ENCODE data around the gene IRX4. TPM values are rescaled to one million over a fixed set of nuclear protein-coding genes. Genes with fewer than 3 reads are reported as not detected.
"Not testable (repeated sequence)": the region's sequence is repeated elsewhere in the genome, so short reads cannot be mapped to it uniquely, and the experiment has no call there.

IRX4 gene
- total RNA-seq, 1 donor from 2014 or later: 19.6 TPM

- intact Hi-C loops (cut with micrococcal nuclease): no loop called here
- no peak for ATAC-seq
Observed at GRCh38 chr5:1871441-1871840, 11.3 kb downstream of the IRX4 start.

GRCh38 chr5:1870435-1871272 is 12.1 kb downstream of the IRX4 start:
- intact Hi-C loops (cut with micrococcal nuclease); ATAC-seq; DNase-seq: not testable (repeated sequence)

More at GRCh38 chr5:1871441-1871840, 11.3 kb downstream of the IRX4 start:
- no peak for DNase-seq

- no peak for ATAC-seq
- intact Hi-C loops (cut with micrococcal nuclease): no loop called here
- no peak for DNase-seq
Observed at GRCh38 chr5:1868886-1869475, 13.7 kb downstream of the IRX4 start.

GRCh38 chr5:1867815-1868143 is 14.9 kb downstream of the IRX4 start:
- intact Hi-C loops (cut with micrococcal nuclease): no loop called here
- DNase-seq (no peak), ATAC-seq (no peak)

GRCh38 chr5:1867114-1867814 is 15.5 kb downstream of the IRX4 start:
- ATAC-seq (peak; percentile 20), DNase-seq (no peak)
- intact Hi-C loops (cut with micrococcal nuclease): no loop called here

- intact Hi-C loops (cut with micrococcal nuclease): no loop called here
- DNase-seq (no peak), ATAC-seq (no peak)
Observed at GRCh38 chr5:1865948-1866347, 16.8 kb downstream of the IRX4 start.

- DNase-seq (no peak), ATAC-seq (no peak)
- intact Hi-C loops (cut with micrococcal nuclease): no loop called here
Observed at GRCh38 chr5:1865486-1865885, 17.2 kb downstream of the IRX4 start.

GRCh38 chr5:1864896-1865440 is 17.8 kb downstream of the IRX4 start:
- DNase-seq (no peak), ATAC-seq (no peak)
- intact Hi-C loops (cut with micrococcal nuclease): no loop called here

GRCh38 chr5:1860949-1861348 is 21.8 kb downstream of the IRX4 start:
- peak; percentile 83 for DNase-seq
- peak; percentile 95 for ATAC-seq
- intact Hi-C loops (cut with micrococcal nuclease): no loop called here

GRCh38 chr5:1860021-1860610 is 22.6 kb downstream of the IRX4 start:
- DNase-seq (no peak), ATAC-seq (no peak)
- intact Hi-C loops (cut with micrococcal nuclease): no loop called here

- DNase-seq: no peak
- intact Hi-C loops (cut with micrococcal nuclease): no loop called here
- no peak for ATAC-seq
Observed at GRCh38 chr5:1859099-1859498, 23.6 kb downstream of the IRX4 start.

- intact Hi-C loops (cut with micrococcal nuclease): no loop called here
- DNase-seq (no peak), ATAC-seq (no peak)
Observed at GRCh38 chr5:1858436-1858835, 24.3 kb downstream of the IRX4 start.

GRCh38 chr5:1857256-1857600 is 25.5 kb downstream of the IRX4 start:
- ATAC-seq (no peak), DNase-seq (no peak)
- intact Hi-C loops (cut with micrococcal nuclease): no loop called here

- ATAC-seq: no peak
- intact Hi-C loops (cut with micrococcal nuclease): no loop called here
- no peak for DNase-seq
Observed at GRCh38 chr5:1856596-1857255, 26.0 kb downstream of the IRX4 start.

- ATAC-seq (no peak), DNase-seq (no peak)
- intact Hi-C loops (cut with micrococcal nuclease): no loop called here
Observed at GRCh38 chr5:1855596-1855995, 27.1 kb downstream of the IRX4 start.

GRCh38 chr5:1855075-1855474 is 27.6 kb downstream of the IRX4 start:
- no peak for DNase-seq
- intact Hi-C loops (cut with micrococcal nuclease): no loop called here
- no peak for ATAC-seq

GRCh38 chr5:1853531-1853930 is 29.2 kb downstream of the IRX4 start:
- ATAC-seq: no peak
- DNase-seq: no peak
- intact Hi-C loops (cut with micrococcal nuclease): no loop called here

- DNase-seq (no peak), ATAC-seq (peak; percentile 69)
Observed at GRCh38 chr5:1852324-1852947, 30.3 kb downstream of the IRX4 start.

More at GRCh38 chr5:1852324-1852947, 30.3 kb downstream of the IRX4 start:
- intact Hi-C loops (cut with micrococcal nuclease): no loop called here

All from left ventricle myocardium superior (tissue), 1 donor.